ENCODE results near the gene NKAIN2. TPM values are rescaled to one million over a fixed set of nuclear protein-coding genes. Genes with fewer than 3 reads are reported as not detected.

The NKAIN2 gene
- total RNA-seq, 2 donors from 2014 or later = 0.29 TPM; not detected in 1

DNA sequence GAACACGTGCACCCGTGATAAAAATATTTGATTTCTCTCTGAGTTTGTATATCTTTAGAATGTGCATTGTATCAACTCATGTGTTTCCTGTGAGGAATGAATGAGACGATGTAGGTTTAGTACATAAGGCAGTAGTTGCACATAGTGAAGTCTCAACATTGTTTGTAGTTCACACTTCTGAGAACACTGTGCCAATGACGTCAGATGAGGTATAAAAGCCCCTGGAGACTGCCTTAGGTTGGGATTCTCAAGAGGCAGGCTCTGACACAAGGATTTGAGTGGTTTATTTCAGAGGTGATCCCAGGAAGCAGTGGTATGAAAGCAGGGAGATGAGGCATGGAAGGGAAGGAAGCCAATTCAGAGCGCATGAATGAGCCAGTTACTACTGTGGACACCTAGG, 2.6 kb upstream of the NKAIN2 start:
- 88 to 90% methylated on average over 4 to 5 of the region's 5 CpGs for WGBS, 2 experiments (ENCODE audit: insufficient coverage in 1 of 2, insufficient read length in 1 of 2)
- peaks cover 73% of the 10 kb centered on the region for H3K27me3 Mint-ChIP-seq (ENCODE audit: insufficient read depth)
- Histone ChIP-seq H3K9ac (ENCODE audit: extremely low read depth, low read length, poor library complexity, severe bottlenecking) (no peak overlapping the region), H3K27me3 (ENCODE audit: control insufficient read depth, insufficient read depth, low read length, poor library complexity, severe bottlenecking) (peaks cover 37% of the 10 kb centered on the region), H3K27ac (ENCODE audit: low read depth, low read length) (no peak overlapping the region), H3K4me1 (ENCODE audit: control insufficient read depth, insufficient read depth, low read length) (no peaks in the 10 kb centered on the region), H3K36me3 (ENCODE audit: control insufficient read depth, insufficient read depth, low read length) (no peaks in the 10 kb centered on the region), H3K4me3 (ENCODE audit: low read length) (no peak overlapping the region), H3K9me3 (ENCODE audit: control insufficient read depth, low read length) (no peaks in the 10 kb centered on the region)
- no peak for DNase-seq
- TF ChIP-seq CTCF (conservative IDR thresholded peaks at IDR 0.05) = no peak
- H3K4me3 Mint-ChIP-seq = no peak overlapping the region
- no peaks in the 10 kb centered on the region for H3K9me3 Mint-ChIP-seq
- H3K36me3 Mint-ChIP-seq (ENCODE audit: low read depth) = no peaks in the 10 kb centered on the region
- no peak overlapping the region for H3K27ac Mint-ChIP-seq
- H3K4me1 Mint-ChIP-seq = peaks cover 4% of the 10 kb centered on the region

- no peak for TF ChIP-seq CTCF (conservative IDR thresholded peaks at IDR 0.05)
- Histone ChIP-seq H3K27me3 (ENCODE audit: control insufficient read depth, insufficient read depth, low read length, poor library complexity, severe bottlenecking) (peaks cover 50% of the 10 kb centered on the region), H3K9me3 (ENCODE audit: control insufficient read depth, low read length) (no peaks in the 10 kb centered on the region), H3K9ac (ENCODE audit: extremely low read depth, low read length, poor library complexity, severe bottlenecking) (no peak overlapping the region), H3K36me3 (ENCODE audit: control insufficient read depth, insufficient read depth, low read length) (no peaks in the 10 kb centered on the region), H3K4me3 (ENCODE audit: low read length) (no peak overlapping the region), H3K27ac (ENCODE audit: low read depth, low read length) (no peak overlapping the region), H3K4me1 (ENCODE audit: control insufficient read depth, insufficient read depth, low read length) (no peaks in the 10 kb centered on the region)
- Mint-ChIP-seq H3K27me3 (ENCODE audit: insufficient read depth) (peaks cover 82% of the 10 kb centered on the region), H3K27ac (no peak overlapping the region), H3K9me3 (no peaks in the 10 kb centered on the region), H3K4me1 (peaks cover 4% of the 10 kb centered on the region), H3K36me3 (ENCODE audit: low read depth) (no peaks in the 10 kb centered on the region), H3K4me3 (peak overlapping the region; percentile 73)
- no peak for DNase-seq
- 46 to 91% methylated on average over 3 to 6 of the region's 6 CpGs for WGBS, 2 experiments (ENCODE audit: insufficient coverage in 1 of 2, insufficient read length in 1 of 2)
Observed at GRCh38 chr6:123802351-123802696, 1.3 kb upstream of the NKAIN2 start.

DNA sequence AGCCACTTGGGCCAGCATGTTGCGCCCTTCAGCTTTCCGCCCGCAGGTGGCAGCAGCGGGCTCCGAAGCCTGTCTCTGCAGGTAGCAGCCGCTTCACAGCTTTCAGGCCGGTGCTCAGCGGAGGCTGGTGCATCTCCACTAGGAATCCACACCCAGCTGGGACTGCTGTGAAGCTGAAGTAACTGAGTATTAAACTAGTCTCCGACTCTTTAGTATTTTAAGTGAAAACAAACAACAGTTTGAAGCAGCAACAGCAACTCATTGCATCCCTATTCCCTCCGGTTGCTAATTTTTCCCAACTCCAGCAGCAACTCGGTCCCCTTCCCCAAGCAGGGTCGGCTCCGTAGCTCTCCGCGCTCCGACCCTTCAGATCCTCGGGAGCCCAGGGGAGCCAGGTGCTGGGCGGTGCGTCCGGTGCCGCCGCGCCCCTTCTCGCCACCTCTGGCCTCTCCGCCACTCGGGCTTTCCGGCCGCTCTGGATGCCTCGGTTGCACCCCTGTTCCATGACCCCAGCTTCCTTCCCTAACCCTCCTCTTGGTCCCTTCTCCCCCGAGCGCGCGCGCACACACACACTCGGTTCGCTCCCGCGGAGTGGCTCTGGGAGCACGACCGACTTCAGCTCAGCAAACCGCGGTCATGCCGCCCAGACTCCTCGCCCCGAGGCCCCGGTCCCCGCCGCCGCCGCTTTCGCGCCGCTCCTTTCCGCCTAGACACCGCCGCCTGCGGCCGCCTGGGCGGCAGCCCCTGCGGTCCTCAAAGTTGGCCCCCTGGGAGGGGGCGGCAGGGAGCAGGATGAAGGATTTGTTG, 765 bp upstream of the NKAIN2 start:
- Histone ChIP-seq H3K27me3 (ENCODE audit: control insufficient read depth, insufficient read depth, low read length, poor library complexity, severe bottlenecking) (peaks cover 55% of the 10 kb centered on the region), H3K4me1 (ENCODE audit: control insufficient read depth, insufficient read depth, low read length) (no peaks in the 10 kb centered on the region), H3K9ac (ENCODE audit: extremely low read depth, low read length, poor library complexity, severe bottlenecking) (no peak overlapping the region), H3K36me3 (ENCODE audit: control insufficient read depth, insufficient read depth, low read length) (no peaks in the 10 kb centered on the region), H3K4me3 (ENCODE audit: low read length) (peak overlapping the region; percentile 79), H3K27ac (ENCODE audit: low read depth, low read length) (no peak overlapping the region), H3K9me3 (ENCODE audit: control insufficient read depth, low read length) (no peaks in the 10 kb centered on the region)
- 0% methylated on average over 17 to 61 of the region's 61 CpGs for WGBS, 2 experiments (ENCODE audit: insufficient coverage in 1 of 2, insufficient read length in 1 of 2)
- H3K27me3 Mint-ChIP-seq (ENCODE audit: insufficient read depth) = peaks cover 84% of the 10 kb centered on the region
- H3K4me3 Mint-ChIP-seq = peak overlapping the region; percentile 73
- H3K36me3 Mint-ChIP-seq (ENCODE audit: low read depth) = no peaks in the 10 kb centered on the region
- H3K4me1 Mint-ChIP-seq = peaks cover 4% of the 10 kb centered on the region
- peak; percentile 96 for DNase-seq
- TF ChIP-seq CTCF (conservative IDR thresholded peaks at IDR 0.05) = peak; percentile 97
- no peaks in the 10 kb centered on the region for H3K9me3 Mint-ChIP-seq
- no peak overlapping the region for H3K27ac Mint-ChIP-seq
